ENCODE results near the gene SERPIND1.
"Not testable (repeated sequence)": the region's sequence is repeated elsewhere in the genome, so short reads cannot be mapped to it uniquely, and the experiment has no call there.

DNA sequence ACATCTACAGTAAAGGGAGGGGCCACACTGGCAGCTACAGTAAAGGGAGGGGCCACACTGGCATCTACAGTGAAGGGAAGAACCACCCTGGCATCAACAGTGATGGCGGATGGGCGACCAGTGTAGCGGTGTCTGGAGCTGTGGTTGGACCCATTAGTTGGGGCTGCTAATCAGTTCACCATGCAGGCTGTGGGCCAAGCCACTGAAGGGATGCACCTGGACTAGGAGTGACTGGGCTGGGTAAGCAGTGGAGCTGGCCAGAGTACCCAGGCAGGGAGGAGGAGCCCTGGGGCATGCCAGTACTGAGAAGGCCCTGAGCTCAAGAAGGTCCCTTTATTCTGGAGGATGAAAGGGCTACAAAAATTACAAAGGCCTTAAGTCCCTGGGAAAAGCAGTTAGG lies 37.0 kb upstream of the SERPIND1 start:
- TF ChIP-seq, protein P1, sequence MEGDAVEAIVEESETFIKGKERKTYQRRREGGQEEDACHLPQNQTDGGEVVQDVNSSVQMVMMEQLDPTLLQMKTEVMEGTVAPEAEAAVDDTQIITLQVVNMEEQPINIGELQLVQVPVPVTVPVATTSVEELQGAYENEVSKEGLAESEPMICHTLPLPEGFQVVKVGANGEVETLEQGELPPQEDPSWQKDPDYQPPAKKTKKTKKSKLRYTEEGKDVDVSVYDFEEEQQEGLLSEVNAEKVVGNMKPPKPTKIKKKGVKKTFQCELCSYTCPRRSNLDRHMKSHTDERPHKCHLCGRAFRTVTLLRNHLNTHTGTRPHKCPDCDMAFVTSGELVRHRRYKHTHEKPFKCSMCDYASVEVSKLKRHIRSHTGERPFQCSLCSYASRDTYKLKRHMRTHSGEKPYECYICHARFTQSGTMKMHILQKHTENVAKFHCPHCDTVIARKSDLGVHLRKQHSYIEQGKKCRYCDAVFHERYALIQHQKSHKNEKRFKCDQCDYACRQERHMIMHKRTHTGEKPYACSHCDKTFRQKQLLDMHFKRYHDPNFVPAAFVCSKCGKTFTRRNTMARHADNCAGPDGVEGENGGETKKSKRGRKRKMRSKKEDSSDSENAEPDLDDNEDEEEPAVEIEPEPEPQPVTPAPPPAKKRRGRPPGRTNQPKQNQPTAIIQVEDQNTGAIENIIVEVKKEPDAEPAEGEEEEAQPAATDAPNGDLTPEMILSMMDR (IDR thresholded peaks at IDR 0.05): not testable (repeated sequence)
- TF ChIP-seq POLR2A (IDR thresholded peaks at IDR 0.05): not testable (repeated sequence)

Measured in Peyer's patch (tissue), 4 donors.